HEK293 (cell line): ENCODE results near the gene AMACR.

ENCODE experiments used
- KLF1 ChIP-seq: fragments of 450-650 bp; formaldehyde crosslinking; IDR thresholded peaks from 2 replicates; pipeline ENCODE4 v1.5.1; 2016; ENCODE audit warnings: missing biosample characterization, missing genetic modification characterization
- KLF10 ChIP-seq: fragments of 450-650 bp; IDR thresholded peaks from 2 replicates; pipeline ENCODE4 v1.5.1; 2018; ENCODE audit warnings: missing biosample characterization, mild to moderate bottlenecking, missing genetic modification characterization
- YY1 ChIP-seq: fragments of 450-650 bp; formaldehyde crosslinking; IDR thresholded peaks from 2 replicates; pipeline ENCODE4 v1.5.1; 2018; ENCODE audit warnings: missing biosample characterization, missing genetic modification characterization
- ZNF24 ChIP-seq: fragments of 450-650 bp; formaldehyde crosslinking; IDR thresholded peaks from 2 replicates; pipeline ENCODE4 v1.5.1; 2016; ENCODE audit warnings: missing biosample characterization, missing genetic modification characterization
- ZNF626 ChIP-seq: fragments of 450-650 bp; sonication (Bioruptor Pico); formaldehyde crosslinking; IDR thresholded peaks from 2 replicates; pipeline ENCODE4 v1.5.1; 2018; ENCODE audit warnings: missing biosample characterization, missing genetic modification characterization, inconsistent platforms
- ZNF768 ChIP-seq: fragments of 450-650 bp; formaldehyde crosslinking; IDR thresholded peaks from 2 replicates; pipeline ENCODE4 v1.5.1; 2018; ENCODE audit warnings: missing biosample characterization, mild to moderate bottlenecking, missing genetic modification characterization
- TF ChIP-seq, protein P1 (sequence below): fragments of 450-650 bp; formaldehyde crosslinking; IDR thresholded peaks from 2 replicates; pipeline ENCODE4 v1.5.1; 2016; ENCODE audit warnings: missing biosample characterization, missing genetic modification characterization
- TF ChIP-seq, protein P2 (sequence below): fragments of 450-650 bp; formaldehyde crosslinking; IDR thresholded peaks from 2 replicates; pipeline ENCODE4 v1.5.0; 2017; ENCODE audit warnings: missing biosample characterization, missing genetic modification characterization, borderline replicate concordance
- TF ChIP-seq, protein P3 (sequence below): fragments of 450-650 bp; formaldehyde crosslinking; IDR thresholded peaks from 2 replicates; pipeline ENCODE4 v1.5.1; 2016; ENCODE audit warnings: missing biosample characterization, missing genetic modification characterization
- TF ChIP-seq, protein P4 (sequence below): fragments of 450-650 bp; formaldehyde crosslinking; IDR thresholded peaks from 2 replicates; pipeline ENCODE4 v1.5.1; 2016; ENCODE audit warnings: missing biosample characterization, missing genetic modification characterization

DNA sequence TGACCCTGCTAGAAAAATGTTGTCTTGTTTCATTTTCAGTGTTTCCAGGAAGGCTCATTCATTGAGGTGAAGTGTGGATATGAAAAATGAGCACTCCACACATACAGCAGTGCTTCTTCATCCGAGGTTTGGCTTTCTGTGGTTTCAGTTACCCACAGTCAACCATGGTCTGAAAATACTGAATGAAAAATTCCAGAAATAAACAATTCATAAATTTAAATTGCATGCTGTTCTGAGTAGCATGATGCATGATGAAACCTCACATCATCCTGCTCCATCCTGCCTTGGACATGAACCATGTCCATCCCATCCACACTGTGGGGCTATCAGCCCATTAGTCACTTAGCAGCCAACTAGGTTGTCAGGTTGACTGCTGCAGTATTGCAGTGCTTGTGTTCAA lies 13.0 kb downstream of the AMACR start:
- no peak for TF ChIP-seq ZNF24 (tag by site-specific recombination)
- TF ChIP-seq, protein P1, sequence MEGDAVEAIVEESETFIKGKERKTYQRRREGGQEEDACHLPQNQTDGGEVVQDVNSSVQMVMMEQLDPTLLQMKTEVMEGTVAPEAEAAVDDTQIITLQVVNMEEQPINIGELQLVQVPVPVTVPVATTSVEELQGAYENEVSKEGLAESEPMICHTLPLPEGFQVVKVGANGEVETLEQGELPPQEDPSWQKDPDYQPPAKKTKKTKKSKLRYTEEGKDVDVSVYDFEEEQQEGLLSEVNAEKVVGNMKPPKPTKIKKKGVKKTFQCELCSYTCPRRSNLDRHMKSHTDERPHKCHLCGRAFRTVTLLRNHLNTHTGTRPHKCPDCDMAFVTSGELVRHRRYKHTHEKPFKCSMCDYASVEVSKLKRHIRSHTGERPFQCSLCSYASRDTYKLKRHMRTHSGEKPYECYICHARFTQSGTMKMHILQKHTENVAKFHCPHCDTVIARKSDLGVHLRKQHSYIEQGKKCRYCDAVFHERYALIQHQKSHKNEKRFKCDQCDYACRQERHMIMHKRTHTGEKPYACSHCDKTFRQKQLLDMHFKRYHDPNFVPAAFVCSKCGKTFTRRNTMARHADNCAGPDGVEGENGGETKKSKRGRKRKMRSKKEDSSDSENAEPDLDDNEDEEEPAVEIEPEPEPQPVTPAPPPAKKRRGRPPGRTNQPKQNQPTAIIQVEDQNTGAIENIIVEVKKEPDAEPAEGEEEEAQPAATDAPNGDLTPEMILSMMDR (tag by site-specific recombination): peak; percentile 32; the same call in 1 of the 2 replicates
- no peak for TF ChIP-seq ZNF626
- TF ChIP-seq, protein P2, sequence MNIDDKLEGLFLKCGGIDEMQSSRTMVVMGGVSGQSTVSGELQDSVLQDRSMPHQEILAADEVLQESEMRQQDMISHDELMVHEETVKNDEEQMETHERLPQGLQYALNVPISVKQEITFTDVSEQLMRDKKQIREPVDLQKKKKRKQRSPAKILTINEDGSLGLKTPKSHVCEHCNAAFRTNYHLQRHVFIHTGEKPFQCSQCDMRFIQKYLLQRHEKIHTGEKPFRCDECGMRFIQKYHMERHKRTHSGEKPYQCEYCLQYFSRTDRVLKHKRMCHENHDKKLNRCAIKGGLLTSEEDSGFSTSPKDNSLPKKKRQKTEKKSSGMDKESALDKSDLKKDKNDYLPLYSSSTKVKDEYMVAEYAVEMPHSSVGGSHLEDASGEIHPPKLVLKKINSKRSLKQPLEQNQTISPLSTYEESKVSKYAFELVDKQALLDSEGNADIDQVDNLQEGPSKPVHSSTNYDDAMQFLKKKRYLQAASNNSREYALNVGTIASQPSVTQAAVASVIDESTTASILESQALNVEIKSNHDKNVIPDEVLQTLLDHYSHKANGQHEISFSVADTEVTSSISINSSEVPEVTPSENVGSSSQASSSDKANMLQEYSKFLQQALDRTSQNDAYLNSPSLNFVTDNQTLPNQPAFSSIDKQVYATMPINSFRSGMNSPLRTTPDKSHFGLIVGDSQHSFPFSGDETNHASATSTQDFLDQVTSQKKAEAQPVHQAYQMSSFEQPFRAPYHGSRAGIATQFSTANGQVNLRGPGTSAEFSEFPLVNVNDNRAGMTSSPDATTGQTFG (tag by site-specific recombination): no peak
- TF ChIP-seq ZNF768 (tag by site-specific recombination): no peak
- TF ChIP-seq, protein P3, sequence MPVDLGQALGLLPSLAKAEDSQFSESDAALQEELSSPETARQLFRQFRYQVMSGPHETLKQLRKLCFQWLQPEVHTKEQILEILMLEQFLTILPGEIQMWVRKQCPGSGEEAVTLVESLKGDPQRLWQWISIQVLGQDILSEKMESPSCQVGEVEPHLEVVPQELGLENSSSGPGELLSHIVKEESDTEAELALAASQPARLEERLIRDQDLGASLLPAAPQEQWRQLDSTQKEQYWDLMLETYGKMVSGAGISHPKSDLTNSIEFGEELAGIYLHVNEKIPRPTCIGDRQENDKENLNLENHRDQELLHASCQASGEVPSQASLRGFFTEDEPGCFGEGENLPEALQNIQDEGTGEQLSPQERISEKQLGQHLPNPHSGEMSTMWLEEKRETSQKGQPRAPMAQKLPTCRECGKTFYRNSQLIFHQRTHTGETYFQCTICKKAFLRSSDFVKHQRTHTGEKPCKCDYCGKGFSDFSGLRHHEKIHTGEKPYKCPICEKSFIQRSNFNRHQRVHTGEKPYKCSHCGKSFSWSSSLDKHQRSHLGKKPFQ (tag by site-specific recombination): no peak
- TF ChIP-seq, protein P4, sequence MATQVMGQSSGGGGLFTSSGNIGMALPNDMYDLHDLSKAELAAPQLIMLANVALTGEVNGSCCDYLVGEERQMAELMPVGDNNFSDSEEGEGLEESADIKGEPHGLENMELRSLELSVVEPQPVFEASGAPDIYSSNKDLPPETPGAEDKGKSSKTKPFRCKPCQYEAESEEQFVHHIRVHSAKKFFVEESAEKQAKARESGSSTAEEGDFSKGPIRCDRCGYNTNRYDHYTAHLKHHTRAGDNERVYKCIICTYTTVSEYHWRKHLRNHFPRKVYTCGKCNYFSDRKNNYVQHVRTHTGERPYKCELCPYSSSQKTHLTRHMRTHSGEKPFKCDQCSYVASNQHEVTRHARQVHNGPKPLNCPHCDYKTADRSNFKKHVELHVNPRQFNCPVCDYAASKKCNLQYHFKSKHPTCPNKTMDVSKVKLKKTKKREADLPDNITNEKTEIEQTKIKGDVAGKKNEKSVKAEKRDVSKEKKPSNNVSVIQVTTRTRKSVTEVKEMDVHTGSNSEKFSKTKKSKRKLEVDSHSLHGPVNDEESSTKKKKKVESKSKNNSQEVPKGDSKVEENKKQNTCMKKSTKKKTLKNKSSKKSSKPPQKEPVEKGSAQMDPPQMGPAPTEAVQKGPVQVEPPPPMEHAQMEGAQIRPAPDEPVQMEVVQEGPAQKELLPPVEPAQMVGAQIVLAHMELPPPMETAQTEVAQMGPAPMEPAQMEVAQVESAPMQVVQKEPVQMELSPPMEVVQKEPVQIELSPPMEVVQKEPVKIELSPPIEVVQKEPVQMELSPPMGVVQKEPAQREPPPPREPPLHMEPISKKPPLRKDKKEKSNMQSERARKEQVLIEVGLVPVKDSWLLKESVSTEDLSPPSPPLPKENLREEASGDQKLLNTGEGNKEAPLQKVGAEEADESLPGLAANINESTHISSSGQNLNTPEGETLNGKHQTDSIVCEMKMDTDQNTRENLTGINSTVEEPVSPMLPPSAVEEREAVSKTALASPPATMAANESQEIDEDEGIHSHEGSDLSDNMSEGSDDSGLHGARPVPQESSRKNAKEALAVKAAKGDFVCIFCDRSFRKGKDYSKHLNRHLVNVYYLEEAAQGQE (tag by site-specific recombination): no peak
- no peak for TF ChIP-seq YY1 (tag by site-specific recombination)
- TF ChIP-seq KLF1 (tag by site-specific recombination): no peak
- TF ChIP-seq KLF10 (tag by site-specific recombination): no peak
